Lower lobe of right lung (tissue), 2 donors: ENCODE results near the gene CDC7. TPM values are rescaled to one million over a fixed set of nuclear protein-coding genes. Genes with fewer than 3 reads are reported as not detected.
A peak's percentile ranks its signal among the peaks of the same experiment; 100 is the strongest.

Experiments used
- ATAC-seq, 2 donors: fragments of 200-7000 bp; cut with Tn5 transposase; one replicate each; pipeline ENCODE4 v1.9.1; 2020 to 2022; ENCODE audit warnings: mild to moderate bottlenecking in 2 of 2, moderate library complexity in 2 of 2
- DNase-seq: peaks from one replicate; pipeline ENCODE4 v3.0.0-alpha.2; 2020
- H3K27ac ChIP-seq: fragments of 200-600 bp; one replicate; pipeline ENCODE4 v1.8.0; 2022
- H3K27me3 ChIP-seq: fragments of 200-600 bp; one replicate; pipeline ENCODE4 v1.8.0; 2022; ENCODE audit warnings: low read depth
- H3K36me3 ChIP-seq: fragments of 200-600 bp; one replicate; pipeline ENCODE4 v1.8.0; 2022; ENCODE audit warnings: mild to moderate bottlenecking
- H3K4me1 ChIP-seq: fragments of 200-600 bp; one replicate; pipeline ENCODE4 v1.8.0; 2022
- H3K4me3 ChIP-seq: fragments of 200-600 bp; one replicate; pipeline ENCODE4 v1.8.0; 2022; ENCODE audit warnings: mild to moderate bottlenecking
- H3K9me3 ChIP-seq: fragments of 200-600 bp; one replicate; pipeline ENCODE4 v1.8.0; 2022
- CTCF ChIP-seq: fragments of 200-600 bp; IDR thresholded peaks from one replicate; pipeline ENCODE4 v1.8.0; 2022; ENCODE audit warnings: antibody characterized with exemption, mild to moderate bottlenecking
- intact Hi-C: fragments of 100-400 bp; cut with DNase I; formaldehyde crosslinking; loops from one replicate; pipeline ENCODE4 v1.11.0; 2022
- total RNA-seq: library from RNA; stranded (reverse); fragmentation: NEBNext Ultra II Directional; extraction: Animal tissue kit (Norgen Biotek cat#: 25700); gene quantifications from one replicate; pipeline ENCODE4 v1.2.1, GENCODE V29; 2021
- donor health status: DM: no; HTN: yes; CAD: no; lungs with severe emphysema.

The CDC7 gene
- total RNA-seq, 1 donor from 2014 or later = 3.4 TPM

- H3K27me3 ChIP-seq = no peaks in the 10 kb centered on the region
- H3K9me3 ChIP-seq = no peaks in the 10 kb centered on the region
- no peaks in the 10 kb centered on the region for H3K36me3 ChIP-seq
- DNase-seq (no peak), ATAC-seq (no peak)
- no peak overlapping the region for H3K4me3 ChIP-seq
- H3K27ac ChIP-seq = no peak overlapping the region
- no peak for TF ChIP-seq CTCF
- peaks cover 11% of the 10 kb centered on the region for H3K4me1 ChIP-seq
- intact Hi-C loops = no loop called here
Measured at GRCh38 chr1:91533361-91534024, 32.8 kb downstream of the CDC7 start.

- Histone ChIP-seq H3K36me3 (no peaks in the 10 kb centered on the region), H3K27me3 (no peaks in the 10 kb centered on the region), H3K4me3 (no peak overlapping the region), H3K9me3 (no peaks in the 10 kb centered on the region), H3K27ac (no peak overlapping the region), H3K4me1 (peaks cover 11% of the 10 kb centered on the region)
- ATAC-seq = no peak
- TF ChIP-seq CTCF = no peak
- intact Hi-C loops = no loop called here
- DNase-seq = no peak
Measured at GRCh38 chr1:91535441-91535840, 34.8 kb downstream of the CDC7 start.

- Histone ChIP-seq H3K27me3 (no peaks in the 10 kb centered on the region), H3K27ac (no peak overlapping the region), H3K36me3 (no peaks in the 10 kb centered on the region), H3K9me3 (no peaks in the 10 kb centered on the region), H3K4me3 (no peak overlapping the region), H3K4me1 (peaks cover 11% of the 10 kb centered on the region)
- DNase-seq = no peak
- intact Hi-C loops = no loop called here
- ATAC-seq = peak; percentile 52 to 78
- no peak for TF ChIP-seq CTCF
Measured at GRCh38 chr1:91537281-91537986, 36.8 kb downstream of the CDC7 start.

- no peaks in the 10 kb centered on the region for H3K36me3 ChIP-seq
- no peak overlapping the region for H3K27ac ChIP-seq
- no peak for TF ChIP-seq CTCF
- H3K4me1 ChIP-seq = peaks cover 11% of the 10 kb centered on the region
- ATAC-seq = no peak
- intact Hi-C loops = no loop called here
- no peak overlapping the region for H3K4me3 ChIP-seq
- no peaks in the 10 kb centered on the region for H3K9me3 ChIP-seq
- no peaks in the 10 kb centered on the region for H3K27me3 ChIP-seq
- DNase-seq = no peak
Measured at GRCh38 chr1:91537987-91538304, 37.3 kb downstream of the CDC7 start.

GRCh38 chr1:91540910-91541309, 40.3 kb downstream of the CDC7 start:
- Histone ChIP-seq H3K4me1 (peaks cover 11% of the 10 kb centered on the region), H3K27ac (no peak overlapping the region), H3K27me3 (no peaks in the 10 kb centered on the region), H3K9me3 (no peaks in the 10 kb centered on the region), H3K4me3 (no peak overlapping the region), H3K36me3 (no peaks in the 10 kb centered on the region)
- intact Hi-C loops = no loop called here
- ATAC-seq (no peak), DNase-seq (no peak)
- no peak for TF ChIP-seq CTCF
